ENCODE data around the gene CACNA1C.

Gene CACNA1C

DNA sequence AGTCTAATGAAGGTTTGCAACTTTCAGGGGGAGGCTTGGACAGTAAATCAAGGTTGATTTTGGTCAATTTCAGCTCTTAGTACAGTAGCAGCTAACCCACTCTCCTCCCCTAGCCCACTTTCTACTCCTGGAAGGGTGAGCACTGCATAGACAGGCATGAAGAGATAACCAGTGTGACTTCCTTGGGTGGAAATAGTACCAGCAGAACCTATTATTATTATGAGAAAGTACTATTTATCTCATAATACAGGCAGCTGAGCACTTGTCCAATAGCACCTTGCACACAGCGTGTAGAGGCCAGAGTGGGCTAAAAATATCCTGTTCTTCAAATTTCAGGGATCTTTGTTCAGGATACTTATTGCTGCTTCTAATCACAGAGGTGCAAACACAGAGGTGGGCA is 645.8 kb downstream of the CACNA1C start:
- no peak for TF ChIP-seq CTCF (IDR thresholded peaks at IDR 0.05; ENCODE audit: insufficient read depth, low read depth, low read length, missing control alignments)
- no peak overlapping the region for H3K4me3 ChIP-seq (ENCODE audit: low read length)
- no peak for DNase-seq (ENCODE audit: low read depth)

DNA sequence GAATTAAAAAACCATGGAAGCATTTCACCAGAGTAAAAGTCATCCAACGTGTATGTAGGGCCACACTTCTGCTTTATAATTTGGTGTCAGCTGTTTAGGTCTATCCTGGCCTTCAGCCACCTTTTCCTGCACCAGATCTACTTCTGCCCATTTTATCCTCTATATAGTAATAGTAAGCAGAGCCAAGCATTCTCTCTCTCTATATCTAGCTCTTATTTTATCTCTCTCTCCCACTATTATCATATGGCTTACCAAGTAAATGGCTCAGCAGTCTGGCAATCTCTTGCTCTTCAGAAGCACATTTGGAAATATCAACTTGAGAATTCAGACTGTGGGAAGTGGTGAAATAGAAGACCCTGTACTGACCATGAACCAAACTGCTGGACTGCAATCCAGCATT is 657.9 kb downstream of the CACNA1C start:
- no peak for DNase-seq (ENCODE audit: low read depth)
- H3K4me3 ChIP-seq (ENCODE audit: low read length): no peak overlapping the region
- no peak for TF ChIP-seq CTCF (IDR thresholded peaks at IDR 0.05; ENCODE audit: insufficient read depth, low read depth, low read length, missing control alignments)

DNA sequence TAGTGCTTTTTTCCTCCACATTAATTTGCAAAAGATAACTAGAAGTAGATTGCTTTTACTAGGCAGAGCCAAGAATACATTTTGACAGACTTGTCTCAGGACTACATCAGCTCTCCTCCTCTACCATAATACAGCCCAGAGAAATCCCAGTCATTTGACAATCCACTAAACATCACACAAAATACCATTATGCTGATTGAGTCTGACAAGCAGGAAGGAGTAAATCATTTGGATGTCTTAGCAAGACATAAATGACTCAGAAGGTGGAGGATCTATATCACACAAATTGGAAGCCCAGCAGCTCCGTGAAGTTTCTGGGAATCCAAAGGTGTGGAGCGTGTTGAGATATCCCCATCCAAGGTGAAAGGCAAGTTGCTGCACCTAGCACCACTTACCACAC is 666.6 kb downstream of the CACNA1C start:
- no peak overlapping the region for H3K4me3 ChIP-seq (ENCODE audit: low read length)
- no peak for DNase-seq (ENCODE audit: low read depth)
- no peak for TF ChIP-seq CTCF (IDR thresholded peaks at IDR 0.05; ENCODE audit: insufficient read depth, low read depth, low read length, missing control alignments)

DNA sequence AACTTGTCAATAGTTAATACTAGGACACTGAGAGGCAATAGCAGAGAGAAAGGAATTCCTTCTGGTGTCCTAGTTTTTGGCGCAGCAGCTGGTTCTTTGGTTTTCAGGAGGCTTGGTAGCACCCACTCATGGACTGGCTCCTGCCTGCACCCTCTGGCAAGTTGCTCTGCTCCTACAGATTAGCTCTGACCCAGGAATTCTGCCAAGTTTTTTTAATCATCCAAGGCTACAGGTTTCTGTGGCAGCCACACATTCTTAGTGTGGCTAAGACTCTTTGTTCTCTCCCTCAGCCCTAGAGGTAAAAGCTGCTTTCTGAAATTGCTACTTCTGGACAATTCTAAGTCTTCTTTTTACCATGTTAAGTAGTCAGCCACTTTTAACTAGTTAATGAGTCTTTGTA is 670.0 kb downstream of the CACNA1C start:
- no peak overlapping the region for H3K4me3 ChIP-seq (ENCODE audit: low read length)
- TF ChIP-seq CTCF (IDR thresholded peaks at IDR 0.05; ENCODE audit: insufficient read depth, low read depth, low read length, missing control alignments): no peak
- peak; percentile 15 for DNase-seq (ENCODE audit: low read depth)

DNA sequence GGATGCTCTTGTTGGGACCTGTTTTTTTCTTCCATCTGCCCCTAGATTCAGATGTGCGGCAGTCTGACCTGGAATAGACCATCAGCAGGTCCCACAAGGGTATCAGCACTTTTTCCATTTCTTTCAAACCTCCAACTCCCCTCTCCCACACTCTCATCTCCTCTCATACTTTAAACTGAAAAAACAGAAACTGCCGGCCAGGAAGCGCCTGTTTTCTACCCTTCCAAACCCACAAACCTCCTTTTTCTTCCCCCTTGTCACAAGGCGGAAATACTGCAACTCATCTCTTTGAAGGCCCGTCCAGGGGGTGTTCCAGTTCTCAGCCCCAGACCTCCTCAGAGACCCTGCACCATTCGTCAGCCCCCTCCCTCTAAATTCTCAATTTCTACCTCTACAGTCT is 679.5 kb downstream of the CACNA1C start:
- no peak for TF ChIP-seq CTCF (IDR thresholded peaks at IDR 0.05; ENCODE audit: insufficient read depth, low read depth, low read length, missing control alignments)
- no peak for DNase-seq (ENCODE audit: low read depth)
- H3K4me3 ChIP-seq (ENCODE audit: low read length): no peak overlapping the region

GRCh38 chr12:2733493-2734355 is 680.9 kb downstream of the CACNA1C start:
- TF ChIP-seq CTCF (IDR thresholded peaks at IDR 0.05; ENCODE audit: insufficient read depth, low read depth, low read length, missing control alignments): no peak
- no peak for DNase-seq (ENCODE audit: low read depth)
- no peak overlapping the region for H3K4me3 ChIP-seq (ENCODE audit: low read length)

DNA sequence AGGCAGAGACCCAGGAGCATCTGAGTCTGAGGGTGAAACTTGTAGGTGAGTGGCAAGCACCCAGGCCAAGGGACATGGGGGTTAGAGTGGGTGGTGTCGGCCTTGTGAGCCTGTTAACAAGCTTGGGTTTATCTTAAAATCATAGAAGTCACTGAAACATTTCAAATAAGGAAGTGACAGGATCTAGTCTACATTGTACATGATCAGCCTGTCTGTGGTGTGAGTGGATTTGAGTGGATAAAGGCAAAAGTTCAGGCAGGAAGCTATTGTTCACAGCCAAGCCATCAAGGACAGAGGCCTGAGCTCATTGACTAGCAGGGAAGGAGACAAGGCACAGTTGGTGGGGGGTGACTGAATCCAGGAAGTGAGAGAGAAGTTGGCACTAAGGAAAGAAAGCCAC is 682.6 kb downstream of the CACNA1C start:
- no peak overlapping the region for H3K4me3 ChIP-seq (ENCODE audit: low read length)
- TF ChIP-seq CTCF (IDR thresholded peaks at IDR 0.05; ENCODE audit: insufficient read depth, low read depth, low read length, missing control alignments): no peak
- no peak for DNase-seq (ENCODE audit: low read depth)

Measured in epithelial cell of esophagus (primary cell).